ENCODE data around the gene IPO4.

Gene IPO4

GRCh38 chr14:24187539-24187915 lies 1.1 kb downstream of the IPO4 start:
- Mint-ChIP-seq H3K9me3 (no peaks in the 10 kb centered on the region), H3K27me3 (no peaks in the 10 kb centered on the region), H3K27ac (peak overlapping the region; percentile 87), H3K4me1 (peaks cover 36% of the 10 kb centered on the region), H3K4me3 (peak overlapping the region; percentile 96), H3K36me3 (peaks cover 60% of the 10 kb centered on the region)
- ATAC-seq, result no peak

- peak overlapping the region; percentile 62 for H3K4me3 Mint-ChIP-seq
- no peaks in the 10 kb centered on the region for H3K27me3 Mint-ChIP-seq
- no peaks in the 10 kb centered on the region for H3K9me3 Mint-ChIP-seq
- peaks cover 31% of the 10 kb centered on the region for H3K4me1 Mint-ChIP-seq
- peaks cover 60% of the 10 kb centered on the region for H3K36me3 Mint-ChIP-seq
- no peak for ATAC-seq
- H3K27ac Mint-ChIP-seq, result peak overlapping the region; percentile 87
Observed at GRCh38 chr14:24186831-24187538, 1.6 kb downstream of the IPO4 start.

GRCh38 chr14:24185741-24186140 lies 2.9 kb downstream of the IPO4 start:
- no peak overlapping the region for H3K4me3 Mint-ChIP-seq
- H3K27ac Mint-ChIP-seq, result no peak overlapping the region
- H3K27me3 Mint-ChIP-seq, result no peaks in the 10 kb centered on the region
- peaks cover 25% of the 10 kb centered on the region for H3K4me1 Mint-ChIP-seq
- ATAC-seq, result no peak
- no peaks in the 10 kb centered on the region for H3K9me3 Mint-ChIP-seq
- H3K36me3 Mint-ChIP-seq, result peaks cover 63% of the 10 kb centered on the region

GRCh38 chr14:24185026-24185425 lies 3.6 kb downstream of the IPO4 start:
- Mint-ChIP-seq H3K27me3 (no peaks in the 10 kb centered on the region), H3K27ac (no peak overlapping the region), H3K9me3 (no peaks in the 10 kb centered on the region), H3K4me3 (no peak overlapping the region), H3K4me1 (peaks cover 25% of the 10 kb centered on the region), H3K36me3 (peaks cover 64% of the 10 kb centered on the region)
- no peak for ATAC-seq

GRCh38 chr14:24184104-24184970 lies 4.3 kb downstream of the IPO4 start:
- no peak for ATAC-seq
- peaks cover 67% of the 10 kb centered on the region for H3K36me3 Mint-ChIP-seq
- H3K27me3 Mint-ChIP-seq, result no peaks in the 10 kb centered on the region
- H3K4me3 Mint-ChIP-seq, result no peak overlapping the region
- no peak overlapping the region for H3K27ac Mint-ChIP-seq
- no peaks in the 10 kb centered on the region for H3K9me3 Mint-ChIP-seq
- H3K4me1 Mint-ChIP-seq, result peaks cover 28% of the 10 kb centered on the region

GRCh38 chr14:24183014-24183481 lies 5.6 kb downstream of the IPO4 start:
- Mint-ChIP-seq H3K27ac (no peak overlapping the region), H3K4me3 (no peak overlapping the region), H3K9me3 (no peaks in the 10 kb centered on the region), H3K4me1 (peaks cover 27% of the 10 kb centered on the region), H3K27me3 (no peaks in the 10 kb centered on the region), H3K36me3 (peaks cover 73% of the 10 kb centered on the region)
- no peak for ATAC-seq

- ATAC-seq, result no peak
- H3K36me3 Mint-ChIP-seq, result peaks cover 79% of the 10 kb centered on the region
- H3K9me3 Mint-ChIP-seq, result no peaks in the 10 kb centered on the region
- no peak overlapping the region for H3K4me3 Mint-ChIP-seq
- peaks cover 19% of the 10 kb centered on the region for H3K4me1 Mint-ChIP-seq
- H3K27ac Mint-ChIP-seq, result no peak overlapping the region
- H3K27me3 Mint-ChIP-seq, result no peaks in the 10 kb centered on the region
Observed at GRCh38 chr14:24182110-24182882, 6.3 kb downstream of the IPO4 start.

- peaks cover 14% of the 10 kb centered on the region for H3K4me1 Mint-ChIP-seq
- H3K27me3 Mint-ChIP-seq, result no peaks in the 10 kb centered on the region
- ATAC-seq, result no peak
- no peak overlapping the region for H3K4me3 Mint-ChIP-seq
- no peaks in the 10 kb centered on the region for H3K9me3 Mint-ChIP-seq
- peaks cover 83% of the 10 kb centered on the region for H3K36me3 Mint-ChIP-seq
- no peak overlapping the region for H3K27ac Mint-ChIP-seq
Observed at GRCh38 chr14:24181371-24182077, 7.1 kb downstream of the IPO4 start.

- H3K27ac Mint-ChIP-seq, result no peak overlapping the region
Observed at GRCh38 chr14:24179961-24180796, 8.4 kb downstream of the IPO4 start.

GRCh38 chr14:24179294-24179960 lies 9.2 kb downstream of the IPO4 start:
- H3K27me3 Mint-ChIP-seq, result no peaks in the 10 kb centered on the region
- H3K4me3 Mint-ChIP-seq, result no peak overlapping the region
- peaks cover 71% of the 10 kb centered on the region for H3K36me3 Mint-ChIP-seq
- no peaks in the 10 kb centered on the region for H3K9me3 Mint-ChIP-seq
- peak overlapping the region; percentile 38 for H3K27ac Mint-ChIP-seq
- H3K4me1 Mint-ChIP-seq, result peaks cover 14% of the 10 kb centered on the region
- ATAC-seq, result no peak

More at GRCh38 chr14:24179961-24180796, 8.4 kb downstream of the IPO4 start:
- H3K27me3 Mint-ChIP-seq, result no peaks in the 10 kb centered on the region
- no peak overlapping the region for H3K4me3 Mint-ChIP-seq
- ATAC-seq, result no peak
- peaks cover 14% of the 10 kb centered on the region for H3K4me1 Mint-ChIP-seq
- peaks cover 71% of the 10 kb centered on the region for H3K36me3 Mint-ChIP-seq
- no peaks in the 10 kb centered on the region for H3K9me3 Mint-ChIP-seq

- H3K4me3 Mint-ChIP-seq, result no peak overlapping the region
- no peaks in the 10 kb centered on the region for H3K27me3 Mint-ChIP-seq
- no peak for ATAC-seq
- H3K4me1 Mint-ChIP-seq, result peaks cover 14% of the 10 kb centered on the region
- H3K36me3 Mint-ChIP-seq, result peaks cover 68% of the 10 kb centered on the region
- no peaks in the 10 kb centered on the region for H3K9me3 Mint-ChIP-seq
- peak overlapping the region; percentile 38 for H3K27ac Mint-ChIP-seq
Observed at GRCh38 chr14:24178399-24179178, 10.0 kb downstream of the IPO4 start.

GRCh38 chr14:24177891-24178290 lies 10.7 kb downstream of the IPO4 start:
- Mint-ChIP-seq H3K36me3 (peaks cover 61% of the 10 kb centered on the region), H3K9me3 (no peaks in the 10 kb centered on the region), H3K27ac (no peak overlapping the region), H3K4me3 (no peak overlapping the region), H3K27me3 (no peaks in the 10 kb centered on the region), H3K4me1 (peaks cover 14% of the 10 kb centered on the region)
- ATAC-seq, result no peak

Data from stimulated activated memory B cell treated with anti-CD40 and anti-IgM and Interleukin-4, amounts not matched to agents 10 μg/mL and 1 μg/mL and 100 μg/mL, for 72 hours (primary cell).